NCI-H2196 (cell line): ENCODE results near the gene RHBDD3.

Experiments used
- DNase-seq: peaks from one replicate; lab custom pipeline; 2025; ENCODE audit not compliant: unreplicated experiment; lab: John Stamatoyannopoulos, UW

Gene RHBDD3

GRCh38 chr22:29267858-29268510 is at the start of gene RHBDD3, which contains the start of gene EWSR1:
Gene RHBDD3, minus strand, starts transcription at chr22:29267981. Its CDS starts 2,355 bp downstream, at chr22:29265626.
Gene EWSR1, plus strand, starts transcription at chr22:29268268. Its CDS starts 69 bp downstream, at chr22:29268337.
- DNase-seq, result peak; percentile 82

- DNase-seq, result no peak
Observed at GRCh38 chr22:29316141-29316828, 48.5 kb upstream of the RHBDD3 start.

GRCh38 chr22:29315286-29316140 is 47.7 kb upstream of the RHBDD3 start, which contains the start of gene RASL10A:
Gene RASL10A, minus strand, starts transcription at chr22:29315697. Its CDS starts 451 bp downstream, at chr22:29315246.
- DNase-seq, result peak; percentile 8

- DNase-seq, result no peak
Observed at GRCh38 chr22:29314537-29315285, 46.9 kb upstream of the RHBDD3 start.

GRCh38 chr22:29313576-29314466 is 46.0 kb upstream of the RHBDD3 start:
- peak; percentile 36 for DNase-seq

GRCh38 chr22:29313126-29313575 is 45.4 kb upstream of the RHBDD3 start:
- no peak for DNase-seq

- DNase-seq, result no peak
Observed at GRCh38 chr22:29312218-29313125, 44.7 kb upstream of the RHBDD3 start.

- no peak for DNase-seq
Observed at GRCh38 chr22:29311464-29312217, 43.9 kb upstream of the RHBDD3 start.

GRCh38 chr22:29310863-29311339 is 43.1 kb upstream of the RHBDD3 start:
- peak; percentile 74 for DNase-seq

- DNase-seq, result no peak
Observed at GRCh38 chr22:29310065-29310862, 42.5 kb upstream of the RHBDD3 start.

- no peak for DNase-seq
Observed at GRCh38 chr22:29309332-29310064, 41.7 kb upstream of the RHBDD3 start.

- no peak for DNase-seq
Observed at GRCh38 chr22:29308791-29309262, 41.0 kb upstream of the RHBDD3 start.

- DNase-seq, result no peak
Observed at GRCh38 chr22:29308148-29308790, 40.5 kb upstream of the RHBDD3 start.

GRCh38 chr22:29307596-29308147 is 39.9 kb upstream of the RHBDD3 start:
- DNase-seq, result no peak

- peak; percentile 59 for DNase-seq
Observed at GRCh38 chr22:29306835-29307595, 39.2 kb upstream of the RHBDD3 start.
